Esophagus squamous epithelium (tissue), 5 donors: ENCODE data around the gene PRKAA2. TPM values are rescaled to one million over a fixed set of nuclear protein-coding genes. Genes with fewer than 3 reads are reported as not detected.

Source experiments
- DNase-seq: peaks from one replicate; lab custom pipeline; 2025; lab: John Stamatoyannopoulos, UW
- H3K27ac ChIP-seq, 4 donors: fragments of 200-600 bp; sonication (generic); one replicate each; pipeline ENCODE4 v1.5.1; 2016 to 2019; ENCODE audit warnings: mild to moderate bottlenecking in 1 of 4
- H3K27me3 ChIP-seq, 4 donors: fragments of 200-600 bp; sonication (generic); 1 replicate in 3 of 4; 2 replicates in 1 of 4; pipeline versions ENCODE4 v1.5.1 to v1.6.0; 2017 to 2021; ENCODE audit warnings: antibody characterized with exemption in 1 of 4
- H3K36me3 ChIP-seq, 3 donors: fragments of 200-600 bp; sonication (generic); one replicate each; pipeline ENCODE4 v1.5.1; 2016 to 2019
- H3K4me1 ChIP-seq, 3 donors: fragments of 200-600 bp; sonication (generic); one replicate each; pipeline ENCODE4 v1.5.1; 2017 to 2019
- H3K4me3 ChIP-seq, 4 donors: fragments of 200-600 bp; sonication (generic); 1 replicate in 3 of 4; 2 replicates in 1 of 4; pipeline ENCODE4 v1.5.1; 2016 to 2019; ENCODE audit warnings: mild to moderate bottlenecking in 2 of 4, moderate library complexity in 1 of 4
- H3K9me3 ChIP-seq, 3 donors: fragments of 200-600 bp; sonication (generic); one replicate each; pipeline ENCODE4 v1.5.1; 2016 to 2019
- CTCF ChIP-seq, 6 experiments: fragments of 450-650 bp in 4 of 6; fragments of 200-600 bp in 2 of 6; sonication (generic) in 2 of 6; IDR thresholded peaks; one replicate each; pipeline ENCODE4 v1.5.1; 2016 to 2019; ENCODE audit warnings: antibody characterized with exemption in 6 of 6, mild to moderate bottlenecking in 4 of 6, moderate library complexity in 4 of 6
- POLR2A ChIP-seq, 4 donors: fragments of 450-650 bp; IDR thresholded peaks; one replicate each; pipeline ENCODE4 v1.6.1; 2017; ENCODE audit warnings: antibody characterized with exemption in 4 of 4, mild to moderate bottlenecking in 4 of 4, moderate library complexity in 3 of 4
- WGBS, 2 donors: methylation state at CpG; one replicate each; pipeline ENCODE4 v1.1.5; 2018; 5-methylcytosine and 5-hydroxymethylcytosine counted together
- intact Hi-C: fragments of 100-400 bp; cut with DNase I; formaldehyde crosslinking; loops from one replicate; pipeline ENCODE4 v1.15.0; 2022
- total RNA-seq, 4 donors: library from RNA; depleted of rRNA; stranded (reverse); fragments of >200 nt; gene quantifications; one replicate each; pipeline ENCODE4 v1.1.0, GENCODE V29; 2016
- donor health status: DM: yes; HTN: yes; CAD: no.

PRKAA2 gene
- total RNA-seq, 4 donors from 2014 or later: 1.1 to 9.0 (median 3.4) TPM

- TF ChIP-seq CTCF (IDR thresholded peaks at IDR 0.05) (no peak), POLR2A (IDR thresholded peaks at IDR 0.05) (no peak)
- Histone ChIP-seq H3K27ac (no peak overlapping the region), H3K4me1 (no peaks in the 10 kb centered on the region), H3K27me3 (peaks cover 0 to 4% (median 0%) of the 10 kb centered on the region in 4 donors), H3K4me3 (no peak overlapping the region), H3K36me3 (no peaks in the 10 kb centered on the region), H3K9me3 (no peaks in the 10 kb centered on the region)
- WGBS, 2 donors: 52 to 58% methylated on average over 5 of the region's 5 CpGs
- DNase-seq: no peak
- intact Hi-C loops: no loop called here
Observed at GRCh38 chr1:56625819-56626440, 19.2 kb upstream of the PRKAA2 start.

GRCh38 chr1:56626546-56626945, 18.6 kb upstream of the PRKAA2 start:
- no peaks in the 10 kb centered on the region for H3K9me3 ChIP-seq
- TF ChIP-seq POLR2A (IDR thresholded peaks at IDR 0.05): no peak
- no peak for DNase-seq
- peaks cover 0 to 4% (median 0%) of the 10 kb centered on the region in 4 donors for H3K27me3 ChIP-seq
- H3K4me3 ChIP-seq: no peak overlapping the region
- H3K36me3 ChIP-seq: no peaks in the 10 kb centered on the region
- no peaks in the 10 kb centered on the region for H3K4me1 ChIP-seq
- intact Hi-C loops: no loop called here
- no peak overlapping the region for H3K27ac ChIP-seq

- Histone ChIP-seq H3K27ac (no peak overlapping the region), H3K27me3 (peaks cover 0 to 4% (median 0%) of the 10 kb centered on the region in 4 donors), H3K4me1 (no peaks in the 10 kb centered on the region), H3K9me3 (no peaks in the 10 kb centered on the region), H3K36me3 (no peaks in the 10 kb centered on the region), H3K4me3 (no peak overlapping the region)
- intact Hi-C loops: no loop called here
- 69 to 71% methylated on average over 3 of the region's 3 CpGs for WGBS, 2 donors
- no peak for TF ChIP-seq POLR2A (IDR thresholded peaks at IDR 0.05)
- no peak for TF ChIP-seq CTCF (IDR thresholded peaks at IDR 0.05)
- no peak for DNase-seq
Observed at GRCh38 chr1:56627019-56627635, 18.0 kb upstream of the PRKAA2 start.

GRCh38 chr1:56627636-56628039, 17.5 kb upstream of the PRKAA2 start:
- DNase-seq: no peak
- peaks cover 0 to 4% (median 0%) of the 10 kb centered on the region in 4 donors for H3K27me3 ChIP-seq
- intact Hi-C loops: no loop called here
- no peak for TF ChIP-seq CTCF (IDR thresholded peaks at IDR 0.05)
- TF ChIP-seq POLR2A (IDR thresholded peaks at IDR 0.05): no peak
- H3K27ac ChIP-seq: no peak overlapping the region
- H3K4me3 ChIP-seq: no peak overlapping the region
- 45 to 71% methylated on average over 3 of the region's 3 CpGs for WGBS, 2 donors
- no peaks in the 10 kb centered on the region for H3K9me3 ChIP-seq
- H3K4me1 ChIP-seq: no peaks in the 10 kb centered on the region
- H3K36me3 ChIP-seq: no peaks in the 10 kb centered on the region

- TF ChIP-seq CTCF (IDR thresholded peaks at IDR 0.05) (no peak), POLR2A (IDR thresholded peaks at IDR 0.05) (no peak)
- DNase-seq: no peak
- H3K27me3 ChIP-seq: no peaks in the 10 kb centered on the region
- H3K9me3 ChIP-seq: no peaks in the 10 kb centered on the region
- no peak overlapping the region for H3K27ac ChIP-seq
- H3K36me3 ChIP-seq: no peaks in the 10 kb centered on the region
- no peaks in the 10 kb centered on the region for H3K4me1 ChIP-seq
- H3K4me3 ChIP-seq: no peak overlapping the region
- intact Hi-C loops: no loop called here
Observed at GRCh38 chr1:56630786-56631185, 14.3 kb upstream of the PRKAA2 start.
